Activated T-cell treated with anti-CD3 and anti-CD28 coated beads for 1 hour (primary cell): ENCODE measurements around the gene HNRNPM.
"Not testable (repeated sequence)": the region's sequence is repeated elsewhere in the genome, so short reads cannot be mapped to it uniquely, and the experiment has no call there.

ENCODE experiments used
- DNase-seq: peaks from one replicate; pipeline ENCODE4 v3.0.0-alpha.2; 2020; ENCODE audit warnings: low read depth

The HNRNPM gene

DNA sequence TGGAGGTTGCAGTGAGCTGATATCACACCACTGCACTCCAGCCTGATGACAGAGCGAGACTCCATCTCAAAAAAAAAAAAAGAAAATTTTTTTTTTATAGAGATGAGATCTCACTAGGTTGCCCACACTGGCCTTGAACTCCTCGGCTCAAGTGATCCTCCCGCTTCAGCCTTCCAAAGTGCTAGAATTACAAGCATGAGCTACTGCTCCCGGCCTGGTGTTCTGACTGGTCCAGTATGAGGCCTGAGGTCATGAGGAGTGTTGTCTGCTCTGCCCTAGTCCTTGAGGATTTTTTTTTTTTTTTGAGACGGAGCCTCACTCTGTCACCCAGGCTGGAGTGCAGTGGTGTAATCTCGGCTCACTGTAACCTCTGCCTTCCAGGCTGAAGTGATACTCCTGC lies 19.4 kb upstream of the HNRNPM start:
- not testable (repeated sequence) for DNase-seq

- no peak for DNase-seq
These were observed 18.5 kb upstream of the HNRNPM start for GRCh38 chr19:8426283-8426682.

GRCh38 chr19:8429044-8429443 lies 15.7 kb upstream of the HNRNPM start:
- no peak for DNase-seq

DNA sequence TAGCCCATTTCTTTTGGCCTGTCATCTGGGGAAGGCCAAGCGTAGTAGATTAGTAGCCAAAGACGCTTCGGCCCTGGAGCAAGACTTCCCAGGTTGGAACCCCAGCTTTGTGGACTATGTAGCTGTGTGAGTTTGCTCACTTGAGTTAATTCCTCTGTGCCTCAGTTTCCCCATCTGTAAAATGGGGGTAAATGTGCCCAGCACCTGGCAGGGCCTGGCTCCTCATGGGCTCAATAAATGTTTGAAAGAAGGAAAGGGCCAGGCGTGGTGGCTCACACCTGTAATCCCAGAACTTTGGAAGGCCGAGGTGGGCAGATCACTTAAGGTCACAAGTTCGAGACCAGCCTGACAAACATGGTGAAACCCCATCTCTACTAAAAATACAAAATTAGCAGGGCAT lies 14.9 kb upstream of the HNRNPM start:
- DNase-seq = no peak

- no peak for DNase-seq
These were observed 14.1 kb upstream of the HNRNPM start for GRCh38 chr19:8430650-8431049.

GRCh38 chr19:8438236-8438635 lies 6.5 kb upstream of the HNRNPM start:
- no peak for DNase-seq

DNA sequence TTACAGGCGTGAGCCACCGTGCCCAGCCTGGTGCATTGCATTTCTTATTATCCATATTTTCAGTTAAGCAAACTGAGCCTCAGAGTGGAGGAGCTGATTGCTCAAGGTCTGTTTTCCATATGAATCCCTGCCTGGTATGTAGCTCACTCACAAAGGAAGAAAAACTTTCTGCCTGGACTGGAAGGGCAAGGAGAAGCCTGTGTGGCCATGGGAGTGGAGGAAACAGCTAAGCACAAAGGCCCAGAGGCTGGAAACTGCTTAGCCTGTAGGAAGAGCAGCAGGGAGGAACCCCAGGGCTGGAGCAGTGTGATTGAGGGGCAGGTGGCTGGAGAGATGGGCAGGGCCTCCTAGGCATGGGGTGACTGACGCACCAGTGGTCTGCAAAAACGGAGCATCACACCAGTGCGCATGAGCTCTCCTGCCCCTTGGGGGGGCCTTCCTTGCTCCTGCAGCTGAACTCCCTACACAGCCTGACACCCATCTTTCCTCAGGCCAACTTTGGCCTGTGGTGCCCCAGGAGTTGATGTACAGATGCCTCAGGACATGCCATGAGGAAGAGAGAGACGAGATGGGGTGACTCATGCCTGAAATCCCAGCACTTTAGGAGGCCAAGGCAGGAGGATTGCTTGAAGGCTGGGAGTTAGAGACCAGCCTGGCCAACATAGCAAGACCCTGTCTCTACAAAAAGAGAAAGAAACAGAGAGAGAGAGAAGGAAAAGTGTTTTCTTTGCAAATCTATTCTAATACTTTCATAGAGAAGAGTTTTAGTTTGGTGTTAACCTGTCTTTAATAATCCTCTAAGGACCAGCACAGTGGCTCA lies 2.8 kb upstream of the HNRNPM start:
- no peak for DNase-seq

DNA sequence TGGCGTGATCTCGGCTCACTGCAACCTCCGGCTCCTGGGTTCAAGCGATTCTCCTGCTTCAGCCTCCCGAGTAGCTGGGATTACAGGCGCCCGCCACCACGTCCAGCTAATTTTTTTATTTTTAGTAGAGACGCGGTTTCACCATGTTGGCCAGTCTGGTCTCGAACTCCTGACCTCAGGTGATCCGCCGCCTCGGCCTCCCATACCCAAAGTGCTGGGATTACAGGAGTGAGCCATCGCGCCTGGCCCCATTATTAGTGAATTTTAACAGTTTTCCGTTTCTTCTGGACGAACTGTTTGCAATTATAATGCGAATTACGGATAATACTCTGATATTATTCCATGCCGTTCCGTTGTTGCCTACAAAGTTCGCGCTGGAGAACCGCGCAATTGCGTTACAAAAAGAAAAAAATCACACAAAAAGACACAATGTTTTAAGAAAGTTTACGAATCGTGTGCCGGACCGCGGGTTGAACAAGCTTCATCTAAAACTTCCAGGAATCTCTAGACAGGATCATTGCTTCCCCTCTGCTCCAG lies 567 bp upstream of the HNRNPM start:
- DNase-seq = not testable (repeated sequence)

DNA sequence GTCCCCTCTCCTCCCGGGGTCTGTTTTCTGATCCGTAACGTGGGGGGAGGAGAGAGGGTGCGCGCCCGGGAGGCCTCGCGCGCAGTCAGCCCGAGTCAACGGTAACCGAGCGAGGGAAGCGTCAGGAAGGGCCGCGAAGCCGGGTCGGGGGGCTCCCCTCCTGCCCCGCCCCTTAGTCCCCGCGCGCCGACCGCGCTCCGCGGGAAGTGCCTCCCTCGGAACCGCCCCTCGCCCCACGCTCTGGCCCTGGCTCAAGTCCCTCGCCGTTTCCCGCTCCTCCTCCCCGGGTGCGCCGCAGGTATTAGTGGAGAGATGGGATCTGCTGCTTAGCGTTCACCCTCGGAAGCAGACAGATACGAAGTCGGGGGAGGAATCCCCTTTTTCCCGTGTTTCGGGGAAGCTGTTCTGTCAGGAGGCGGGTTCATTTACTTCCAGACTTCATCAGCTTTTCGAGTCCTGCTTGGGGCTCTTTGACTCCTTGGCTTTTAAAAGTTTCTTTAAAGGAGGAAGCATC lies 770 bp downstream of the HNRNPM start:
- DNase-seq = peak; percentile 18

DNA sequence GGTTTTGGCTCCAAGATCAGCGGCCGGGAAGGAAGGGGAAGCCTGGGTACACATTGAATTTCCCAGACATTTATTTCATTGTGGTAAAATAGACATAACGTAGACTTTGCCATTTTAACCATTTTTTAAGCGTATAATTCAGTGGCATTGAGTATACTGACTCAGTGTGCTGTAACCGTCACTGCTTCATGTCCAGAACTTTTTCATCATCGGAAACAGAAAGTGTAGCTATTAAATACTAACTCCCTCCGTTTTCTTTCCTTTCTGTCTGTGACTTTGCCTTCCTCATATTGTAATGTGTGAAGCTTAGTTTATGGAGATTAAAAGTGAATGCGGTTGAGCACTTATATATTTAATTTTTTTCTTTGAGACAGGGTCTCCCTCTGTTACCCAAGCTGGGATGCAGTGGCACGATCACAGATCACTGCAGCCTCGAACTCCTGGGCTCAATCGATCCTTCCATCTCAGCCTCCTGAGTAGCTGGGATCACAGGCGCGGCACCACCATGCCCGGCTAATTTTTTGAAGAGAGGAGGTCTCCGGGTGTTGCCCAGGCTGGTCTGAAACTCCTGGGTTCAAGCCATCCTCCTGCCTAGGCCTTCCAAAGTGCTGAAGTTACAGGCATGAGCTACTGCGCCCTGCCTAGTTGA lies 1.4 kb downstream of the HNRNPM start:
- no peak for DNase-seq

GRCh38 chr19:8449830-8450229 lies 5.1 kb downstream of the HNRNPM start:
- no peak for DNase-seq

GRCh38 chr19:8451377-8451776 lies 6.6 kb downstream of the HNRNPM start:
- DNase-seq = no peak

DNA sequence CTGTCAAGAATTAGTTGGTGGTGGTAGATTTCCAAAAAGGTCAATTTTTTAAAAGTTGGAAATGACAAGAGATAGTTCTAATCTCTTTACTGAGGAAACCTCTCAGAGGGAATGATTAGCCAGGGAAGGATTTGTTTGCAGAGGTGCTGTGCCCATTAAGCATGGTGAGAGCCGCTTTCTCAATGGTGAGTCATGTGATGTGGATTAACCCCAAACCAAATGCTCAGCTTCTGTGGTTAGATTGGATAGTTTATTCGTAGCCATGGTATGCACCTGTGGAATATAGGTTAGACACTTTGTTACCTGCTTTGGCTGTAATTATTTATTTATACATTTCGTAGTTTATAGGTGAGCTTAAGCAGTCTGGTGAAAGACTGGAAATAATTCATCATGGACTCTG lies 7.1 kb downstream of the HNRNPM start:
- no peak for DNase-seq

- DNase-seq = no peak
These were observed 7.8 kb downstream of the HNRNPM start for GRCh38 chr19:8452446-8453123.

- DNase-seq = no peak
These were observed 8.8 kb downstream of the HNRNPM start for GRCh38 chr19:8453616-8454015.

DNA sequence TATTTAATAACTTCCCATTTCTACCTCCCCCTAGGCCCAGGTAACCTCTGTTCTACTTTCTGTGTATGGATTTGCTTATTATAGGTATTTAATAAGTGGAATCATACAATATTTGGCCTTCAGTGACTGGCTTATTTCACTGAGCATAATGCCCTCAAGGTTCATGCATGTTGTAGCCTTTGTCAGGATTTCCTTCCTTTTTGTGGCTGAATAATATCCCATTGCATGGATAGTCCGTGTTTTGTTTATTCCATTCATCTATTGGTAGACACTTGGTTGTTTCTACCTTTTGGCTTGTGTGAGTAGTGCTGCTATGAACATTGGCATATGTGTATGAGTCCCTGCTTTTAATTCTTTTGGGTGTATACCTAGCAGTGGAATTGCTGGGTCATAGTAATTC lies 9.4 kb downstream of the HNRNPM start:
- DNase-seq = no peak

- DNase-seq = no peak
These were observed 10.2 kb downstream of the HNRNPM start for GRCh38 chr19:8455018-8455417.

GRCh38 chr19:8456064-8456463 lies 11.3 kb downstream of the HNRNPM start:
- no peak for DNase-seq

DNA sequence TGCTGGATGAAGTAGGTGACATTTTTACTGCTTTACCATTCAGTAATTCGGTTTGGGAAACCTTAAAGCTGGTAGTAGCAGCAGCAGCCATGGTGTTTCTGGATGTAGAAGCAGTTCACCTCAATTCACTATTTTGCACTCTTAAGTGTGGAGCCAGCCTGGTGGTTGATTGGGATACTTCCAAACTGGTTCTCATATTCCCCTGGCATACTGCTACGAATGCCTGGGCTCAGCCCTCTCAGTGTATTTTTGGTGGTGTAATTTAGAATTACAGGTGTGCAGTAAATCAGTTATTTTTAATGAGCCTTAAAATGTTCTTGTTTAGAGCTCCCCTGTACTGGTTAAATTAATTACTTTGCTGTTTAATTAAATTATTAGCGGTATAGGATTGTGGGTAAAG lies 12.4 kb downstream of the HNRNPM start:
- no peak for DNase-seq

DNA sequence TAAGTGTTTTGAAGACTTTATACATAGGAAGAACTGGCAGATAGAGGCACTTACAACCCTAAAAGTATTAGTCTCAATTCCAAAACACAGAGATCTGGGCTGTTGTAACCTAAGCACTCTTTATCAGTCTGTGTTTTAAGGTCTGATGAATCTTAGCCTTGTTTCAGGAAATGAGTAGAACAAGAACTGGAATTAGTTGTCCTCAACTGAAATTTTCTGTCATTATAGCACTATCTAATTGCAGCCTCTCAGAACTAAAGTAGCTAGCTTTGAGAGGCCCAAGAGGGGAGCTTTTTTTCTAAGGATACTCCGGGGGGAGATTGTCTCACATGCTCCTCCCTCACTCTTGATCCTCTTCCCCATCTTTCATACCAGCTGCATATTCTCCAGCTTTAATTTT lies 13.1 kb downstream of the HNRNPM start:
- DNase-seq = no peak

DNA sequence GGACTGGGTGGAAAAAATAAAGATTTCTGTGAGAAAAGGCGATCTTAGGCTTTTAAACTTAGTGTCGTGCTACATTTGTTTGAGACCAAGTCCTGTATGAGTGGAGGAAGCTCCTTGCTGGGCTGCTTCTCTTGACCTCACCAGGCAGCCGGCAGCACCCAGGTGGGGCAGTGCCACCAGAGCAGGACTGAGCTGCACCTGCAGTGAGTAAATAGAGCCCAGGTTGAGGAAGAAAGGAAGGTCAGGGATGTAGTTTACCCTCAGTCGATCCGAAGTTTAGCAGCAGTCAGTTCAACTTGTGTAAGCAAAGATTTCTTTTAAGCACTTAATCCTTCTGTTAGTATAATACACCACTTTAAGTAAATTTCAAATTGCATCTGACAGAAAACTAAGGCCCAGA lies 13.6 kb downstream of the HNRNPM start:
- no peak for DNase-seq

DNA sequence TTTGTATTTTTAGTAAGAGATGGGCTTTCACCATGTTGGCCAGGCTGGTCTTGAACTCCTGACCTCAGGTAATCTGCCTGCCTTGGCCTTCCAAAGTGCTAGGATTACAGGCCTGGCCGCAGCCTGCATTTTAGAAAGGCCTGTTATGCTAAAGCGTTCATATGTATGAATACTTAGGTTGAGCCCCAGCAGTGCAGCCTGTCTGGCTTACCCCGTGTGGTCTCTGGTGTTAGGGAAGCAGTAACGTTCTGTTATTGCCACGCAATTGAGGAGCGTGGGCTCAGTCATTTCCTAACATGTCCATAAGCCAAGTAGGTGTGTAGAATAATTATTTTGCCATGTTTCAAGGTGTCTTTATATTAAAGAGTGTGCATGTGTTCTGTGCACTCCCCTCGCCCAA lies 14.3 kb downstream of the HNRNPM start:
- DNase-seq = no peak
